H1 (cell line): Measurements from ENCODE around the gene PPP2R3A. TPM values are rescaled to one million over a fixed set of nuclear protein-coding genes. Genes with fewer than 3 reads are reported as not detected.

Experiments
- BCL11A ChIP-seq, 2 experiments: IDR thresholded peaks; one replicate each; pipeline ENCODE4 v1.6.1; 2011; ENCODE audit warnings: low read depth in 2 of 2, low read length in 2 of 2, mild to moderate bottlenecking in 2 of 2
- NRF1 ChIP-seq: IDR thresholded peaks from 2 replicates; pipeline ENCODE4 v1.6.1; 2011; ENCODE audit warnings: mild to moderate bottlenecking, low read depth, low read length, improper control_type of control experiment
- RBBP5 ChIP-seq: IDR thresholded peaks from 2 replicates; pipeline ENCODE4 v1.7.1; 2012; ENCODE audit warnings: low read depth, mild to moderate bottlenecking, inconsistent platforms, low read length, moderate library complexity, borderline replicate concordance
- RXRA ChIP-seq: IDR thresholded peaks from 2 replicates; pipeline ENCODE4 v1.6.1; 2011; ENCODE audit warnings: low read depth, mild to moderate bottlenecking, low read length, moderate library complexity; ENCODE audit not compliant: insufficient read depth
- SIN3A ChIP-seq, 2 experiments: IDR thresholded peaks in 1 of 2; conservative IDR thresholded peaks in 1 of 2; 2 replicates each; pipeline ENCODE4 v1.6.1; 2011 to 2012; ENCODE audit warnings: low read length in 2 of 2, improper control_type of control experiment in 1 of 2, low read depth in 1 of 2, mild to moderate bottlenecking in 1 of 2
- SP4 ChIP-seq: IDR thresholded peaks from 2 replicates; pipeline ENCODE4 v1.6.1; 2012; ENCODE audit warnings: low read length, inconsistent platforms
- polyA plus RNA-seq, 7 experiments: library from polyadenylated mRNA; depleted of rRNA in 3 of 7; stranded (reverse) in 5 of 7; unstranded in 2 of 7; fragments of >200 nt in 5 of 7; fragments of 200-250 nt in 2 of 7; gene quantifications; 1 replicate in 5 of 7; 2 replicates in 1 of 7; 4 replicates in 1 of 7; pipeline versions ENCODE4 v1.2.1 to v1.2.3, GENCODE V29; 2011 to 2013; ENCODE audit warnings: missing spikeins in 2 of 7, mixed read lengths in 2 of 7
- total RNA-seq: library from RNA; stranded (reverse); fragmentation: NEBNext Ultra II Directional; extraction: Animal tissue kit (Norgen Biotek cat#: 25700); gene quantifications from 2 replicates; pipeline ENCODE4 v1.2.1, GENCODE V29; 2021

Gene PPP2R3A
- total and polyA plus RNA-seq, 2 of the 8 experiments (the other 6 are each of a cell fraction or from before 2014, with no cell fraction given), result 4.1 to 15.2 TPM

- TF ChIP-seq SIN3A (conservative IDR thresholded peaks at IDR 0.05 in 1 of 2, IDR thresholded peaks at IDR 0.05 in 1 of 2; ENCODE audit: low read depth in 1 of 2, low read length in 2 of 2), result no peak
- no peak for TF ChIP-seq BCL11A (IDR thresholded peaks at IDR 0.05; ENCODE audit: low read depth in 2 of 2, low read length in 2 of 2)
- TF ChIP-seq SP4, result no peak
- TF ChIP-seq RBBP5, result no peak
- no peak for TF ChIP-seq RXRA
- TF ChIP-seq NRF1, result no peak
Observed at GRCh38 chr3:136023264-136023978, 57.9 kb downstream of the PPP2R3A start (continued).
